CD4-positive, alpha-beta T cell treated with Interleukin-6 at 100 ng/mL for 8 hours (primary cell): ENCODE measurements around the gene CABCOCO1.
"Not testable (repeated sequence)": the region's sequence is repeated elsewhere in the genome, so short reads cannot be mapped to it uniquely, and the experiment has no call there.

ENCODE experiments used
- DNase-seq: peaks from one replicate; pipeline ENCODE4 v3.0.0-alpha.2; 2020; ENCODE audit warnings: mixed read lengths, low spot score

Gene CABCOCO1

DNA sequence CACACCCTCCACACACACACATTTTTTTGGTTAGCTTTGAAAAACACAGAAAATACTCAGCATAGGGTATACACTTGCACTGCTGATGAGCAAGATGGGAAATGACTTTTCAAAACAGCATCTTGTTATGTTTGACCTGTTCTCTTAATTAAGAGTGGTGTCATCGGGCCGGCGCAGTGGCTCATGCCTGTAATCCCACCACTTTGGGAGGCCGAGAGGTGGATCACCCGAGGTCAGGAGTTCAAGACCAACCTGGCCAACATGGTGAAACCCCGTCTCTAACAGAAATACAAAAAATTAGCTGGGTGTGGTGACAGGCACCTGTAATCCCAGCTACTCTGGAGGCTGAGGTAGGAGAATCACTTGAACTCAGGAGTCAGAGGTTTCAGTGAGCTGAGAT lies 56.7 kb downstream of the CABCOCO1 start:
- not testable (repeated sequence) for DNase-seq

DNA sequence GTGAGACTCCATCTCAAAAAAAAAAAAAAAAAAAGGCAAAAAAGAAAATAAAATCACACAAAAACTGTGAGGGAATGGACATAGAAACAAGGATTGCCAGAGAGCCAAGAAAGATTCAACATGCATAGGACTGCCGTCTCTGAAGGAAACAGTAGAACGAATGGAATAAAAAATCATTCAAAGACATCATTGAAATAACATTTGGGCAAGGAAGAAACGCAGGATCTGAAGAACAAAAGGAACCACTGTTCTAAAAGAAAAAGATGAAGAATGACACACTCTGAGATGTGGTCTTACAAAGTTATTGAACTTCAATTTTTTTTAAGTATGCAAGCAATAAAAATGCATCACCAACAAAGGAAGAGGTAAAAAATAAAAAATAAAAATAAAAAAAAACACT lies 57.2 kb downstream of the CABCOCO1 start:
- no peak for DNase-seq

- no peak for DNase-seq
Observed at GRCh38 chr10:61721431-61721830, 58.7 kb downstream of the CABCOCO1 start.

GRCh38 chr10:61725221-61725620 lies 62.5 kb downstream of the CABCOCO1 start:
- not testable (repeated sequence) for DNase-seq

DNA sequence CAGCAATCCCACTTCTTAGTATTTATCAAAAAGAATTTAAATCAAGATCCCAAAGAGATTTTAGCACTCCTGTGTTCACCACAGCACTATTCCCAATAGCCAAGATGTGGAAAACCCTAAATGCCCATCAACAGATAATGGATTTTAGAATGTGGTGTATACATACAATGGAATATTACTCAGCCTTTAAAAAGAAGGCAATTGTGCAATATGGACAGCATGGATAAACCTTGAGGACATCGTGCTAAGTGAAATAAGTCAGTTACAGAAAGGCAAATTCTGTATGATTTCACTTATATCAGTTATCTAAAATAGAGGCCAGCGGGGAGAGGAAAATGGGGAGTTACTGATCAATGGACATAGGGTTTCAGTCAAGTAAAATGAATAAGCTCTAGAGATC lies 66.9 kb downstream of the CABCOCO1 start:
- DNase-seq, result no peak

DNA sequence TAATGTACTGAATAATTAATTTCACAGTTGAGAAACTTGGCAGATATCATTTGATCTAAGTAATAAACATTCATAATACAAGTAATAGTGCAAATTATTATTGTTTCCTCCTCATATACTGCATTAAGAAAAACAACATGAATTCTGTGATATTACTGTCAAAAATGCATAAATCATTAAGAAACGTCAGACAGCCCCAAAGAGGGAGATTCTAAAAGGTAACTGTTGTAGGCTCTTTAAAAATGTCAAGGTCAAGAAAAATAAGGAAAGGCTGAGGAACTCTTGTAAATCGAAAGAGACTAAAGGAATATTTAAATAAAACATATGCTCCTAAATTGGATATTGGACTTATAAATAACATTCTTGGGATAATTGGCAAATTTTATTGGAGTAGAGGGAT lies 67.9 kb downstream of the CABCOCO1 start:
- DNase-seq, result no peak

GRCh38 chr10:61731638-61732037 lies 68.9 kb downstream of the CABCOCO1 start:
- no peak for DNase-seq

DNA sequence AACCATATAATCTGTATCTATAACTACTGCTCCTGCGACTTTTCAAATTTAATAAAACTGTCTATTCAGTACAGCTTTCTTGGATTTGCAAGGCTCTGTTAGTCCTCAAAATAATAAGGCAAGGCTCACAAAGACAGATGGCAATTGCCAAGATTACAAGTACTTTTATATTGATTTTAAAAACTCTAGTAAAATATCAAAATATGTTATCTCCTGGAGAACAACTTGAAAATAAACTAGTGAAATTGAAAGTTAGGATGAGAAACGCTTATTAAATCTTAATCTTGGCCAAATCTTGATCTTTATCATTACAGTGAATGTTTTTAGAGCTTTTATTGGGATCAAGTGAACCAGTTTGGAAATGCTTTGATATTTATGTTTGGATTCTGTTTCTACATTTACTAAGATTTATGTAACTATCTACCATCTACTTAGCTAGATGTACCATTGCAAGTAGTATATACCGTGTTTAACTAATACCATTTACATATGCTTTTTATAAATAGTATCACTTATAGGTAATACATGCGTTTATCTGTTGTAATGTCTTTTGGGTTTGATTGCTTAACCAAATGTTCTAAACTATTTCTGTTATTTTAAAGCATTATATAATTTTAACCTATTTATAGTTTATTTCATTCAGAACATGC lies 70.0 kb downstream of the CABCOCO1 start:
- no peak for DNase-seq

DNA sequence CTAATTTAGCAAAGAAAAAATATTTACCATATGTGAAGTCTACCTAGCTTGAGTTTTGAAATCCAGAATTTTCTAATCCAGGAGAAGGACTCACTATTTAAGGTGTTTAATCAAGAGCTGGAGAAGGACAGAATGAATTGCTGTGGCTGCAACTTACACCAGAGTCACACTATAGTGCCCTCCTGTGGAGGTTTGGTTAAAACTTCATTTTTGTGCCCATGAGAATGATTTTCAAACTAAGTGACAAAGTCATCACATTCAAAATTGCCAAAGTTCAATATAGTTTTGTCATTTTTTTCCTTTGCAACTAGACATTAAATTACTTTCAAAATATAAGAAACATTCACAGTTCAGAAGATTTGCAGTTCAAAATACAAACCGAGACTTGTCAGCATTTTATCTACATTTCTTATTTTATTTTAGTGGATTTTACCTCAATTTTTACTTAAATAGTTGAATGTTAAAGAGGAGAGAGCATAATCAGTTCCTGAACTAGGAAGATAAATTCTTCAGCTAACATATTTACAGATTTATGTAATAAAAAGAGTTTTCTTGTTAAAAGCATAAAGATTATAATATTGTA lies 70.7 kb downstream of the CABCOCO1 start:
- DNase-seq, result no peak

DNA sequence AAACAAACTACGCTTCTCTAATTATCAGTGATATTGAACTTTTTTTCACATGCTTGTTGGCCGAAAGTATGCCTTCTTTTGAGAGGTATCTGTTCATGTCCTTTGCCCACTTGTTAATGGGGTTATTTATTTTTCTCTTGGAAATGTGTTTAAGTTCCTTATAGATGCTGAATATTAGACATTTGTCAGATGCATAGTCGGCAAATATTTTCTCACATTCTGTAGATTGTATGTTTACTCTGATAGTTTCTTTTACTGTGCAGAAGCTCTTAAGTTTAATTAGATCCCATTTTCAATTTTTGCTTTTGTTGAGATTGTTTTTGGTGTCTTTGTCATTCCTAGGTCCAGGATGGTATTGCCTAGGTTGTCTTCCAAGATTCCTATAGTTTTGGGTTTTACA lies 73.2 kb downstream of the CABCOCO1 start:
- no peak for DNase-seq

GRCh38 chr10:61737455-61737854 lies 74.7 kb downstream of the CABCOCO1 start:
- DNase-seq, result not testable (repeated sequence)

GRCh38 chr10:61742812-61743211 lies 80.1 kb downstream of the CABCOCO1 start:
- DNase-seq, result no peak

DNA sequence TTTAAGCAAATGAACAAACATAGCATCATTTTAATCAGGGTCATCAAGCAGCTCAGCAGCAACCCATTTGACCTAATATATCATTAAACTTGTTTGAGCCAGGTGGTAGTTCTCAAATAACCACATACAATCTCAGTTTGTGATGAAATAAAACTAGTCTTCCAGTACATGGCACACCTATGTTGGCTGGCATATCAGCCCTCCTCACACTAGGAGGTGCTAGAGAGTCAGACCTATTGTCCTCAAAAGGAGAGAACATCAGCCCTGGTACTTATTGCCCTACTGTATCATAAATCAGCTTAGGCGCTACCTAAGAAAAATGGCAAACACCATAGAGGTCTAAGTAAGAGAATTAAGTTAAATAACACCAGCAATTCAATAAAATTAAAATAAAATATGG lies 81.7 kb downstream of the CABCOCO1 start:
- no peak for DNase-seq

DNA sequence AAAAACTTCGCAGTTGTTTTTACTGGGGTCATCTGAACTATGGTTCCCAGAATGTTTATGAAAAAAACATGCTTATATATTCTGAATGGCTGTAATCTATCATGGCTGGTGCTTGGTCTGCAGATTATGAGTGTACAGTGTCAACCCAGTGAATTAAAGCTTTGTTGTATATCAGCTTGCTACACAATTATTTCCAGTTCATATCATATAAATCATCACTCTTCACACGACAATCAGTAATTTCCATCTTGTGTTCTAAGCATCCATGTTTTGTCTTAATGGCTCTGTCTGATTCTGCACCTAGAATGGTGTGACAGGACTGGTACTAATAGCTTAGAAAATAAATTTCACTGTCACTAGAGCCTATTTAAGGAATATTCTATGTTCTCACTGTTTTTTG lies 83.6 kb downstream of the CABCOCO1 start:
- no peak for DNase-seq

DNA sequence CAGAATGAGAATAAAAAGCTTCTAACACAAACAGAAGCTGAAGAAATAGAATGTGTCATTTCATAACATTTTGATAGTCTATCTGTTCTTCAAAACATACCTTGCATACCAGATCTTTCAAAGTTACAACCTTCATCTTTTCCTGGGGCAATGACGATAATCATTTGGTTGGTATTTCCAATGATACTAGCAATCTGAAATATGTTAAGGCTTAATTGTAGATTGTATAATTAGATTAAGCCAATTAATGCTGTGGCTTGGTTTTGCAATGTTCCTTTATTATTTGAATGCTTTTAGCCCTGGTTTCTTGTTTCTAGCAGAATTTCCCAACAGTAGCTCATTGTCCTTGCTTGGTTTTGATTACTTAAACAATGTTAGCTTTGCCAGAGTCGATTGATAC lies 84.6 kb downstream of the CABCOCO1 start:
- DNase-seq, result no peak

DNA sequence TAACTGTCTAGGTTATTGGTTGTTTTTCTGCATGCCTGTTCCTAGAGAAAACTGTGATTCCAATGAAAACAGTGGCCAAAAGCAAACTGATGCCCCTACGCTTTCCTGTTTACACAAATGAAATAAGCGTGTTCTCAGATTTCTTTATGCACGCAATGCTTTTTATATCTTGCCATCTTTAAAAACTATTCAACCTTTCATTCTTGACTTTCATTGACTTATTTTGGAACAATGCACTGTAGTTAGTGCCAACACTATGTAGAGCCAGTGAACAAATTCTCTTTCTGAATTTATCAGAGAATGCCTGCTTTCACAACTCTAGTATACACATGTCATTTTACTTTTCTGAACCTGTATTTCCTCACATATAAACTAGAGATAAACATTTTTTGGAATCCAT lies 86.6 kb downstream of the CABCOCO1 start:
- DNase-seq, result no peak

- DNase-seq, result peak; percentile 72
Observed at GRCh38 chr10:61750943-61751471, 88.3 kb downstream of the CABCOCO1 start.

DNA sequence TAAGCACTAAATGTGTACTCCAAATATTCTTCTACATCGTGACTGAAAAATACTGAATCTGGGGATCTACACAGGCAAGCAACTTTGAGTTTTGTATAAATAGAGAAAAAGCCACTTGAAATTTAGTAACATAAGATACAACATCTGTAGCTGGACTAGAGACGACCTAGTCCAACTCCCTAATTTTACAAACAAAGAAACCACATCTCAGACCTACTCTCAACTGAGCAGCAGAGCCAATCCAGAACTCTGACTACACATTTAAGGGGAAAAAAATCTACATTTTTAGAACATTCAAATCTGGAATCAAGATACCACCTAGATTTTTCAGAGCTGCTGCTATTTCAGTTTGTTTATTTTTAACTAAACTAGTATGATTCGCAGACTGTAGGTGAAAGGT lies 88.9 kb downstream of the CABCOCO1 start:
- DNase-seq, result no peak

GRCh38 chr10:61752111-61753011 lies 89.6 kb downstream of the CABCOCO1 start:
- no peak for DNase-seq

GRCh38 chr10:61753453-61753852 lies 90.7 kb downstream of the CABCOCO1 start:
- no peak for DNase-seq

GRCh38 chr10:61754587-61755550 lies 92.1 kb downstream of the CABCOCO1 start:
- no peak for DNase-seq

DNA sequence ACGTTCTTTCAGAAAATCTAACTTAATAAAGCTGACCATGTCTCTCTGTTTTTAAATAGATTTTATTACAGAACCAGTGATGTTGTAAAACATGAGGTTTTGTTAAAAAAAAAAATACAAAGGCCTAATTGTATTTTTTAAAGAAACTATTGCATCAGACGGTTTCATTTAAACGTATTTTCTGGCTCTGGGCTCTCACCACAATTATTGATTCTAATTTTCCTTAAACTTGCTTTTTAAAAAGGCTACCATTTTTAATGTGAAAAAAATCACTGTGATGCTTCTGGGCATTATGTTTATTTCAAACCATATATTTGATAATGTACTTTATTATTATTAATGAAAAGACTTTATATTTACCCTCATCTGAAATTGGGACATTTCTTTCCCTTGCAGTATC lies 94.3 kb downstream of the CABCOCO1 start:
- DNase-seq, result no peak
